AG09319 (cell line): ENCODE data around the gene PSMG4.

ENCODE experiments used
- DNase-seq: peaks from one replicate; pipeline ENCODE4 v3.0.0-alpha.2; 2010; ENCODE audit warnings: low read depth; ENCODE audit errors: extremely low read depth
- TF ChIP-seq, protein P1 (sequence below): IDR thresholded peaks from 2 replicates; pipeline ENCODE4 v1.5.1; 2011; ENCODE audit warnings: low read depth, mild to moderate bottlenecking, inconsistent platforms, low read length, moderate library complexity

PSMG4 gene

DNA sequence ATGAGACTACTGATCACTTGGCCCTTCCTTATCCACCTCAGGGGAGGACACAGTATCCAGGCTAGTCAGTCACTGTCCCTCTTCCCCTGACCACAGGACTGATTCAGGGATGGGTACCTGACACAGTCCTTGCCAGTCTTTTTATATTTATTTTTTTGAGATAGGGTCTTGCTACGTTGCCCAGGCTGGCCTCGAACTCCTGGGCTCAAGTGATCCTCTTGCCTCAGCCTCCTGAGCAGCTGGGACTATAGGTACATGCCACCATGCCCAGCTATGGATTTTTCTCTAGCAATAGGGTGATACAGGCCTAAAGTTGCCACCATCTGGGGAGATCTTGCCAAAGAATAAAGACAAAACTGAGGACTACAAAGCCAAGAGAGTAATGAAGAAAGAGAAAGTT is 41.5 kb upstream of the PSMG4 start:
- DNase-seq, result no peak
- TF ChIP-seq, protein P1, sequence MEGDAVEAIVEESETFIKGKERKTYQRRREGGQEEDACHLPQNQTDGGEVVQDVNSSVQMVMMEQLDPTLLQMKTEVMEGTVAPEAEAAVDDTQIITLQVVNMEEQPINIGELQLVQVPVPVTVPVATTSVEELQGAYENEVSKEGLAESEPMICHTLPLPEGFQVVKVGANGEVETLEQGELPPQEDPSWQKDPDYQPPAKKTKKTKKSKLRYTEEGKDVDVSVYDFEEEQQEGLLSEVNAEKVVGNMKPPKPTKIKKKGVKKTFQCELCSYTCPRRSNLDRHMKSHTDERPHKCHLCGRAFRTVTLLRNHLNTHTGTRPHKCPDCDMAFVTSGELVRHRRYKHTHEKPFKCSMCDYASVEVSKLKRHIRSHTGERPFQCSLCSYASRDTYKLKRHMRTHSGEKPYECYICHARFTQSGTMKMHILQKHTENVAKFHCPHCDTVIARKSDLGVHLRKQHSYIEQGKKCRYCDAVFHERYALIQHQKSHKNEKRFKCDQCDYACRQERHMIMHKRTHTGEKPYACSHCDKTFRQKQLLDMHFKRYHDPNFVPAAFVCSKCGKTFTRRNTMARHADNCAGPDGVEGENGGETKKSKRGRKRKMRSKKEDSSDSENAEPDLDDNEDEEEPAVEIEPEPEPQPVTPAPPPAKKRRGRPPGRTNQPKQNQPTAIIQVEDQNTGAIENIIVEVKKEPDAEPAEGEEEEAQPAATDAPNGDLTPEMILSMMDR, result no peak

DNA sequence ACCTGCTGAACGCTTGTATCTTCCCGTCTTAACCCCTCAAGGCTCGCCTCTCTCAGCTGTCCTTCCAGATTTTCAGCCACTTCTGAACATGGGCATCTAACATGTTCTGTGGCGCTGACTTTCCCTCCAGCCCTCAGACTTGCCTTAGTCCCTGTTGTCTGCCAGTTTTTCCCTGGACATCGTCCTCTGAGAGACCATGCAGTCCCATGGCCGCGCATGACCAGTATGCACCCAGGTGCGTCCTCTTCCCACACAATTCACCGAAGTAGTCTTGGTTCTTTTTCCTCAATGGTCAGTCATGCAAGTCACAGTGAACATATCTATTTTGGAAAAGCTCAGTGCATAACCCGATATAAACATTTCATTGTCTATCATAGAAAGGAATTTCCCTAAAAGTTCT is 40.5 kb upstream of the PSMG4 start:
- DNase-seq, result no peak
- TF ChIP-seq, protein P1, result no peak

DNA sequence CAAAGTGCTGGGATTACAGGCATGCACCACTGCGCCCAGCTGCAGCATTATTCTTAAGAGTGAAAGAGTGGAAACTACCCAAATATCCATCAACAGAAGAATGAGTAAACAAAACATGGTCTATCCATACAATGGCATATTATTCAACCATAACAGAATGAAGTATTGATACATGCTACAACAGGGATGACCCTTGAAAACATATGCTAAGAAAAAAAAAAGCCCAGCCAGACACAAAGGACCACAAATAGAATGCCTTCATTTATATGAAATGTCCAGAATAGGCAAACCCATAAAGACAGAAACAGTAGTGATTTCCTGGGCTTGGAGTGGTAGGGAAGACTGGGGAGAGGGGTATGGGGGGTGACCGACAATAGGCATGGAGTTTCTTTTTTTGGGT is 38.4 kb upstream of the PSMG4 start:
- no peak for DNase-seq
- TF ChIP-seq, protein P1, result no peak

DNA sequence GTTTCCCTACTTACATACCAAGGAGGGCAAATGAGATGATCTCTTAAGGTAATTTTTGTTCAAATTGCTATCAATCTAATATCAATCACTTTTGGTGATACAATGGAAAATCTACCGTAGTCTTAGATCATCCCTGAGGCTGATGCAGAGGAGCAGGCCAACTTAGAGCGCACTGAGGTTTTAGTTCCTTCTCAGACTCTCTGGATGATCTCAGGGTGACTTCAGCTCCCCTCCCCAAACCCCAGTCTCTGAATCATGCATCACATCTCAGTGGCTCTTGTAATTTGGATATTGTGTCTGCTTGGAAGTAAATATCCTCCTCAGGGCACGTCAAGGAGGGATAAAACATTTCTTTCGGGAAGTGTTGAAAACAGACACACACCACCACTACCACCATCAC is 37.2 kb upstream of the PSMG4 start:
- TF ChIP-seq, protein P1, result no peak
- DNase-seq, result no peak

DNA sequence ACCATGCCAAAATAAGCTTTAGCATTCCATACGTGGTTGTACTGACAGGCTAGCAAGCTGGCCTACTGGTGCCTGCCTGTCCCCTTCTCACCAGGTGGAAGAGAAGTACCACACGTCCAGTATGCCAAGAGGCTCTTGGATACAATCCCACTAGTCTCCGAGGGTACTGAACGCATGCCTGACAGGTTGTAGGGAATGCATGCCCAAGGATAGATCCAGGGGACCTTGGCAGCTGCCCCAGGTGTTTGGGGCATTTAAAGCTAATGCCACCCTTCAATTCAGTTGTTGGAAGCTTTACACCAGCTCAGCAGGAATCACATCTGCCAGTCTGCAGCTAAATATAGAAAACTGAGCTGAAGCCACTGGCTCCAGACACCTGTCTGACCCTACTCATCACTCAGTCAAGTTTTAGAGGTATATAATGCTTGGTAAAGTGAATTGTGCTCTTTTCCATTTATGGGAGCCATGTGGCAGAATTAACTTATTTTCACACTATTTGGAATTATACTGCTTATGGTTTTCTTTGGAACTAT is 36.2 kb upstream of the PSMG4 start:
- TF ChIP-seq, protein P1, result no peak
- no peak for DNase-seq

DNA sequence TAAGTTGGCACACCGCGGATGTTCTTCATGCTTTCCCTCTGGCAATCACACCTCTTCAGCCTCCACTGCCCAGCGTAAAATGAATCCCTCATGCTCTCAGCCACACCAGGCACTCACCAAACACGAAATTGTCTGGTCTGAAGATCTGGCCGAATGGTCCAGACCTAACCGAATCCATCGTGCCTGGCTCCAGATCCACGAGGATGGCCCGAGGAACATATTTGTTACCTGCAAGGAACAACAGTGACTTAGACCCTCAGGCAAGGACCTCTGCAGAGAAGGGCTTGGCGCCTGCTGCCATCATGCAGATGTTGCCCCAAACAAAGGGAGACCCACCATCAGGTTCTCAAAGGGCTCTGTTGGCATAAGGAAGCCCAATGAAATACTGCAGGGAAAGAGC is 32.7 kb upstream of the PSMG4 start:
- TF ChIP-seq, protein P1, result no peak

DNA sequence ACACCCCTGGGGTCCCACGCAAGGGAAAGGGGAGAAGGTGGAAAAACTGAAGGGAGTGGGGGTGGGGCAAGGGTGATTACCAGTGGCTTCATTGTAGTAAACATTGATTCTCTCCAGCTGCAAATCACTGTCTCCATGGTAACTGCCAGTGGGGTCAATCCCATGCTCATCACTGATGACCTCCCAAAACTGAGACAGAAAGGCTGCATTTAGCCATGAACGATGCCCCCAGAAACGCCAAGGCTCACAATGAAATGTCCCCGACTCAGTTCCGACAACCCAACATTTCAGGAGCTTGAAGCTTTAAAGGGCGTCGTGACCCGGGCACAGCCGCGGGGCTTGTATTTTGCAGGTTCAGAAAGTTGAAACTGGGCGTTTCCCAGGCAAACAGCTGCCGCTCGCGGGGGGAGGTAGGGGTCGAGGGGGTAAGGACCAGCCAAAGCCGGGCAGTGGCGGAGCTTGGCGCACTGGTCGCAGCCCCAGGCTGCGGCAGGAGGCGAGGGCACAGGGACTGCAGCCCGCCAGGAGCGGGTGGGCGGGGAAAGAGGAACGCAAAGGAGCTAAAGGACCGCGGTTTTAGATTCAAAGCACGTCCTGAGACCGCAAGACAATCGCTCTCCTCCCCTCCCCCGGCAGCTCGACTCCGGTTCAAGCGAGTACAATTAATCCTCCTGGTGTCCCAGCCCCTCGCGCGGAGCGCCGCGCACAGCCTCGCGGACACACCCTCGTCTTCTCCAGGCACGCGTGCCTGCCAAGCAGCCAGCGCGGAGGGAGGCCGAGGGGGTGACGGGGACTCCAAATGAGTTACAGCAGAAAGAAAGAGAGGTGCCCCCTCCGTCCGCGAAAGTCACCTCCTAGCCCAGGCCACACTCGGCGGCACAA is 32.0 kb upstream of the PSMG4 start:
- TF ChIP-seq, protein P1, result no peak
- no peak for DNase-seq

More for the DNA sequence above, 32.7 kb upstream of the PSMG4 start:
- no peak for DNase-seq
